SJSA1 (cell line): ENCODE measurements around the gene SH3BP5. TPM values are rescaled to one million over a fixed set of nuclear protein-coding genes. Genes with fewer than 3 reads are reported as not detected.
A peak's percentile ranks its signal among the peaks of the same experiment; 100 is the strongest.

Experiments used
- DNase-seq, 2 experiments: peaks; one replicate each; pipeline ENCODE4 v3.0.0-alpha.2; 2015 to 2020; ENCODE audit warnings: low spot score in 2 of 2, low read depth in 1 of 2
- H3K27ac ChIP-seq: fragments of 250-450 bp; sonication (Bioruptor Pico); 2 replicates; pipeline ENCODE4 v1.5.1; 2020; ENCODE audit warnings: mild to moderate bottlenecking, moderate library complexity
- H3K27me3 ChIP-seq: fragments of 250-450 bp; sonication (Bioruptor Pico); replicated peaks from 2 replicates; pipeline ENCODE4 v1.5.1; 2020; ENCODE audit warnings: mild to moderate bottlenecking, moderate library complexity
- H3K36me3 ChIP-seq: fragments of 250-450 bp; sonication (Bioruptor Pico); 2 replicates; pipeline ENCODE4 v1.5.1; 2020; ENCODE audit warnings: mild to moderate bottlenecking
- H3K4me1 ChIP-seq: fragments of 250-450 bp; sonication (Bioruptor Pico); replicated peaks from 2 replicates; pipeline ENCODE4 v1.6.1; 2021; ENCODE audit warnings: mild to moderate bottlenecking
- H3K4me3 ChIP-seq: fragments of 250-450 bp; sonication (Bioruptor Pico); 2 replicates; pipeline ENCODE4 v1.5.1; 2020; ENCODE audit warnings: mild to moderate bottlenecking
- H3K9me3 ChIP-seq: fragments of 250-450 bp; sonication (Bioruptor Pico); replicated peaks from 2 replicates; pipeline ENCODE4 v1.5.1; 2020; ENCODE audit warnings: mild to moderate bottlenecking
- total RNA-seq: library from RNA; depleted of rRNA; stranded (reverse); fragments of >200 nt; shearing (Covaris generic); gene quantifications from 2 replicates; pipeline ENCODE4 v1.2.3, GENCODE V29; 2014

The SH3BP5 gene
- total RNA-seq, 1 experiment from 2014 or later, result 7.6 TPM

DNA sequence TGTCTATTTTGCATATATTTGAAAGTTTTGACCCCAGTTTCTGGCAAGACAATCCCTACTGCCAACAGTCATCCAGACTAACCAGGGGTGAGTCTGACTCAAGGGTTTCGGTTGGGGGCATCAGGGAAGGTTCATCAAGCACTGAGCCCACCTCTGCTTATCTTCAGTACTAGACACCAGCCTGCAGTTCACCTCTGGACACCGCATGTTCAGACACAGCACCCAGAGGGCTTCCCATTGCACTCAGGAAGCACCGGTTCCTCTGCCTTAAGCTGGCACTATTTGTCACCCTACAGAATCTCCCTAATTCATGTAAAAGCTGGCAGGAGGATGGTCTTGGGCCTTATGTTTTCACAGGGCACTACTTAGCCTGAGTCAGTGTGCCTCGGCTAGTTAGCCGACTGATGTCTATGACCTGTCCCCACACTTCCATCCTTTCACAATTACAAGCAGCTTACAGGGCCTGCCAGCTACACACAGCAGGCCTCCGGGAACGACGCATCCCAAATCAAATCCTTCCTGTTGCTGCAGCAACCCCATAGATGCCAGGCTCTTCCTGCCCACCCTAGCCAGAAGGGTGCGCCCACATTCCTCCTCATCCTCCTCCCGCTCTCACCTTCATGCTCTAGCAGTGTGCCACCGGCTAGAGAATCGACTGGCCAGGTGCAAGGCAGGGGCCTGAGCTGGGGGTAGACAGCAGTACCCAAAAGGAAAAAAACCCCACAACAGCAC is 52.5 kb downstream of the SH3BP5 start:
- Histone ChIP-seq H3K9me3 (no peaks in the 10 kb centered on the region), H3K27ac (no peak overlapping the region), H3K27me3 (no peaks in the 10 kb centered on the region), H3K4me1 (peaks cover 5% of the 10 kb centered on the region; the same call in 1 of the 2 replicates), H3K4me3 (no peak overlapping the region), H3K36me3 (no peaks in the 10 kb centered on the region)
- DNase-seq, result no peak

DNA sequence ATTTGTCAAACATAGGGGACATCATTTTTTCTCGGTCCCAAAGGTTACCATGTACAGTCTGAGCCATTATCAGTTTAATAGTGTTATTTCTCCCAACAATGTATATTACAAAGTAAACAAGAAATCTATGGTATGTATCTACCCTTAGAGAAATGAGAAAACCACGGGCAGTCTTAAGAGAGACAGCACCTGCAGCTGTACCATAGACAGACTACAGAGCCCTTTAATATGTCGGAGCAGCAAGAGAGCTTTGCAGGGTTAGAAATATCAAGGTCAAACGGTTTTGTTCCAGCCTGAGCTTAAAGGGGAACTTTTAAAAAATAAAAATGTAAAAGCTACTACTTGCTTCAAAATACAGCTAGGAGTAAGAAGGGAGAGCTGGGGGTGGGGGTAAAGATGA is 53.2 kb downstream of the SH3BP5 start:
- H3K27me3 ChIP-seq, result no peaks in the 10 kb centered on the region
- H3K27ac ChIP-seq, result no peak overlapping the region
- no peak for DNase-seq
- no peaks in the 10 kb centered on the region for H3K4me1 ChIP-seq
- no peak overlapping the region for H3K4me3 ChIP-seq
- H3K36me3 ChIP-seq, result no peaks in the 10 kb centered on the region
- H3K9me3 ChIP-seq, result no peaks in the 10 kb centered on the region

DNA sequence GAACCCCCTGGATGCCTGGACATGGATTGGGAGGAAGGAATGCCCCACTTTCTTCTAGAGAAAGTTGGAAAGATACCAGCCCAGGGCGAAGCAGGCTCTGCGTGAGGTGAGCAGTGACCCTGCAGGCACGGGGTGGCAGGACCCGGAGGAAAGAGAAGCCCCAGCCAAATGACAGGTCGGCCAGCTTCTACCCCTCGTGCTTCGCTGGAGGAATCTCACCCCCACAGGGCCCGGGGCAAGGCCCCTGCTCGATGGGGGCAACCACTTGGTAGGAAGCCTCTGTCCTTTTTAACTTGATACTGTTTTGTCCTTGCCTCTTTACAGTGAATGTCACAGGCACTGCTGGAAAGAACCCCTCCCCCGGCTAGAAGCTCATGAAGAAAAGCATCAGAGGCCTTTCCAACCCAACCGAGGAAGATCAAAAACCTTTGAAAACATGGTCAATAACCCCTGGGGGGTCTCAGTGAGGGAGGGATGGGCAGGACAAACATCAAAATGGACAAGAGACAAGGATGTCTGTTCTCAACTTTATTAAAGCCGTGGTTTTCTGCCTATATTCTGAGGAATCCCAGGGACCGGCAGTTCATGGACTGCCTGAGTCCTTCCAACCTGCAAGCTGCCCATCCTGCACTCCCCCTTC is 54.4 kb downstream of the SH3BP5 start:
- Histone ChIP-seq H3K36me3 (no peaks in the 10 kb centered on the region), H3K27me3 (no peaks in the 10 kb centered on the region), H3K4me3 (no peak overlapping the region), H3K27ac (no peak overlapping the region), H3K4me1 (no peaks in the 10 kb centered on the region), H3K9me3 (no peaks in the 10 kb centered on the region)
- no peak for DNase-seq

DNA sequence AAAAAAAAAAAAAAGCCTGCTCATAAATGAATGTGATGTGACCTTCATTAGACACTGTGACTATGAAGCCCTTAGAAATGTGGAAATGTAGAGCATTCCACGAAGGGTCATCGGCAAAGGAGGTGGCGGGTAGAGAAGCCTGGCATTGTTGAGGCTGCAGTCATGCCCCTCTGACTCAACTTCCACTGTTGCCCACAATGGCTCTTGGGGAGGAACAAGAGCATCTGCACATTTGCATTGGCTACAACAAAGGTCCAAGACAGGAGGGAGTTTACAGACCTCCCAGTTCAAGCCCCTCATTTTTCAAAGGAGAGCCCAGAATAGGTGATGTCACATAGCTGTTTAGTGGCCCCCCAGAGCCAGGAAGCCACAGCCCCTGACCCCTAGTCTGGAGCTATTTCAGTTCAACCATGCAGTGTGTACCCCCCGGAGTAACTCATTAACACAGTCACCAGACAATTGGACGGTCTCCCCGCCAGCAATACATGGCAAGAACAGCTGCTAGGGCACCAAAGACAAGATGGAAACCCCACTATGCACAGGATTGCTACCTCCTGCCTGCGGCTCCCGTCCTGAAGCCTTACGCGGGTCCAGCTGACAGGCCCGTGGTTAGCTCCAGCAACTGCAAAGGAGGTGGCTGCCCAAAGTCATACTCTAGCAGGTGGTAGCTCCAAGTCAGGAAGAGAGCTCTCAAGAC is 56.2 kb downstream of the SH3BP5 start:
- Histone ChIP-seq H3K4me1 (no peaks in the 10 kb centered on the region), H3K27me3 (no peaks in the 10 kb centered on the region), H3K9me3 (no peaks in the 10 kb centered on the region), H3K27ac (no peak overlapping the region), H3K36me3 (no peaks in the 10 kb centered on the region), H3K4me3 (no peak overlapping the region)
- no peak for DNase-seq

DNA sequence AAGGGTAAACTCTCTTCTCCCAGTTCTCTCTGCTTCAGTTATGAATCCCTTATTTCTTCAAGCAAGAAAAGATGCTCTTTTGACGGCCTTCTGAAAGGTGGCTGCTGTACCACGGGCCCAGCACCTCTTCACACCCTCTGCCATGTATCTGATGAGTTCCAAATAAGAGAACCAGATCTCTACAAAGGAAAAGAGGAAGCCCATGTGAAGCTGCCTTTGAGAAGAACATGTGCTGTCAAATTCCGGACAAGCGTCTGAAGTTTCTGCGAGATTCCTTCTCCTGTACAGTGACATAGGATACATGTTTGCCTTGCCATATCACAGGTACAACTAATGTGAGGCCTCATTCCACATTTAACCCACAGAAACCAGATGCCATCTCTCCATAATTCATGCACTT is 59.2 kb downstream of the SH3BP5 start:
- Histone ChIP-seq H3K4me1 (peaks cover 22% of the 10 kb centered on the region), H3K4me3 (no peak overlapping the region), H3K27me3 (no peaks in the 10 kb centered on the region), H3K9me3 (no peaks in the 10 kb centered on the region), H3K27ac (no peak overlapping the region), H3K36me3 (peaks cover 4% of the 10 kb centered on the region; the same call in 1 of the 2 replicates)
- DNase-seq, result no peak

DNA sequence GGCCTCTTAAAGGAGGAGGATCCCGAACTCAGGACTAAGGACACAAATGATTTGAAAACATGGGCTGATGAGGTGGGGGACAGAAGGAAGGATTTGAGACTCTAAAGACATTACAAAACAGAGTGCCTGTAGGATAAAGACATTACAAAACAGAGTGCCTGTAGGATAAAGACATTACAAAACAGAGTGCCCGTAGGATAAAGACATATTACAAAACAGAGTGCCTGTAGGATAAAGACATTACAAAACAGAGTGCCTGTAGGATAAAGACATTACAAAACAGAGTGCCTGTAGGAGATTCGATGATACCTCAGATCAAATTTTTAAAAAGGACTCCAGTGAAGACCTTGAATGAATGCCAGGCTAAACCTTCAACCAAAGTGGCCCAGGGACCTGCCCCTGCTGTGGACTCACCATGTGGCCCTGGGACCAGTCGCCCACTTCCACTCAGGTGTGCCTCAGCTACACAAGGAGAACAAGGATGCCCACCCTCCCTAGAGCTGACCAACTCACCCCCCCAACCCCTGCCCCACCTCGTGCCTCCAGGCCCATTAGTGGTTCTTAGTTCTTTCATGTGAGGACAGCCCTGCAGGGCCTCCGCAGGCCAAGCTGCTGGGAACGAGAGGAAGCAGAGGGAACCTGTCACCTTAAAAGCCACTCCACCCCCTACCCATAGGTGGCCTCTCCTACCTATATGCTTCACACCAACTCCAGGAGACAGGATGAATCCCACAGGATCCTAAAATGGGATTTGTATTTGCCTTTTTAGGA is 59.8 kb downstream of the SH3BP5 start:
- Histone ChIP-seq H3K4me1 (peaks cover 28% of the 10 kb centered on the region), H3K9me3 (no peaks in the 10 kb centered on the region), H3K4me3 (no peak overlapping the region), H3K27me3 (no peaks in the 10 kb centered on the region), H3K27ac (no peak overlapping the region), H3K36me3 (peaks cover 4% of the 10 kb centered on the region; the same call in 1 of the 2 replicates)
- DNase-seq, result no peak

DNA sequence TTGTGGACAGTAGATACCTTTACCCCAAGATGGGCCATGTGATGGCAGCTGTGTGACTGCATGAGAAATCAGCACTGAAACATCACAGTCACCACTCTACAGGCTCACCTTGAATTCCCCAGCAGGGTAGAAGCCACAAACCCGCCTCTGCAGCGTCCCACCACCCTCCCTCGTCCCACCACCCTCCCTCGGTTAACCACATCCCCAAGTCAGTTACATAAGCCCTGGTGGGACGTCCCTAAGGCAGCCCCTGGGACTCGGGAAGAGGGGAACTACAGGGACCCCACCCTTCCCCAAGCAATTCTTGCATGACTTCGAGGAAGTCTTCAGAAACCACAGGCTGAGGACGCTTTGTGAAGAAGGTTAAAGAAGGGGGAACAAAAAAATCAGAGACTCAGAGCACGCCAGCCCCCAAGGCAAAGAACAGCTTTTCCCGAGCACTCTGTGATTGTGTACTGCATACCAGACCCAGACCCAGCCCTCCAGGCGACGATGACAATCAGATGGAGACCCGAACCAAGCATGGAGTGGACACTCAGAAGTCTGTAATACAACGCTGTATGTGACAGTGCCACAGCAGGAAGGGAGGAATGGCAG is 60.5 kb downstream of the SH3BP5 start:
- Histone ChIP-seq H3K4me3 (no peak overlapping the region), H3K4me1 (peaks cover 31% of the 10 kb centered on the region), H3K9me3 (no peaks in the 10 kb centered on the region), H3K27ac (no peak overlapping the region), H3K27me3 (no peaks in the 10 kb centered on the region), H3K36me3 (peaks cover 4% of the 10 kb centered on the region; the same call in 1 of the 2 replicates)
- DNase-seq, result peak in 1 of 2 experiments; percentile 16

DNA sequence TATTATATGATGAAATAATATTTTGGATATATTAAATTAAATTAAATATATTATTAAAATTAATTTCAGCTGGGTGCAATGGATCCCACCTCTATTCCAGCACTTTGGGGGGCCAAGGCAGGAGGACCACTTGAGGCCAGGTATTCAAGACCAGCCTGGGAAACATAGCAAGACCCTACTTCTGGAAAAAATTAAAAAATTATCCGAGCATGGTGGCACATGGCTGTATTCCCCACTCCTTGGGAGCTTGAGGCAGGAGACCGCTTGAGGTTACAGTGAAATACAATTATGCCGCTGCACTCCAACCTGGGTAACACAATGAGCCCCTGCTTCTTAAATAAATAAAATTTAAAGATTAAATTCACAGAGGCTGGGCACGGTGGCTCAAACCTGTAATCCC is 61.4 kb downstream of the SH3BP5 start:
- Histone ChIP-seq H3K36me3 (peaks cover 4% of the 10 kb centered on the region; the same call in 1 of the 2 replicates), H3K9me3 (no peaks in the 10 kb centered on the region), H3K4me1 (peaks cover 31% of the 10 kb centered on the region), H3K27ac (no peak overlapping the region), H3K4me3 (no peak overlapping the region), H3K27me3 (no peaks in the 10 kb centered on the region)
- DNase-seq, result peak in 1 of 2 experiments; percentile 3

DNA sequence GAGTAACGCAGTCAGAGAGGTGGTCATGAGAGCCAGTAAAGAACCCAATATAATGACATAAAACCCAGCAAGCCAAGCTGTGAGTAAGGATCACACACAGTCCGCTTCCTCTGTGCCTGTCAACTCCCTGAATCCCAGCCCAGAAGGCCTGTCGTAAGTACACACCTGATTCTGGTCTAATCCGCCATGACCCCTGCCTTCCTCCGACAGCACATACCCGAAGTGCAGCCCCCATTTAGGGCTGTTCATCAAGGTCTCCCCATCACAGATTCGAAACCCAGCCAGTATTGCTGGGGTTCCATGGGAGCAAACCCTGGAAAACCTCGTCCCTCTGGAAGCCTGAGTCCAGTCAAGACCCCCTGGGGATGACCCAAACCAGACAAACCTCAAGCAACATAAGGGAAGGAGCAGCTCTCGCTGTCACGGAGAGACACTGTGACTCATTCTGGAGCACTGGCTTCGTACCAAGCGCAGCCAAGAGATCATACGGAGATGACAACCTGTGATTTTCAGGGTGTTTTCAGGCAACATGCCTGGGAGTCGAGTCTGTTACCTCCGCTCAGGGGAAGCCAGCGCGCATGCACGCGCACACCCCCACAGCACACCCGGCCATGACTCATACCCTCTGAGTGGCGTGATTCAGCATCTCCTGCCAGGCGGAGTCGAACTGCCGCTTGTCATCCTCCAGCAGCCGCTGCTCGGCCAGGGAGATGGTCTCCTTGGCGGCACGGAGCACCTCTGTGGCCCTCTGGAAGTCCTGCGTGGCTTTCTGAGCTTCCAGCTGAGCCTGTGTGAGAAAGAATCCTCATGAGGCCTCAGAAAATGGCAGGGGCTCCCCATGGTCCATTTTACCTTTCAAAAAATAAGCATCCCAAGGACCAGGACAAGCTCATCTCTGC is 63.0 kb downstream of the SH3BP5 start:
- Histone ChIP-seq H3K4me1 (peaks cover 31% of the 10 kb centered on the region), H3K27me3 (no peaks in the 10 kb centered on the region), H3K27ac (peak overlapping the region; percentile 81), H3K36me3 (peaks cover 4% of the 10 kb centered on the region; the same call in 1 of the 2 replicates), H3K9me3 (no peaks in the 10 kb centered on the region), H3K4me3 (no peak overlapping the region)
- DNase-seq, result peak; percentile 83 to 94

DNA sequence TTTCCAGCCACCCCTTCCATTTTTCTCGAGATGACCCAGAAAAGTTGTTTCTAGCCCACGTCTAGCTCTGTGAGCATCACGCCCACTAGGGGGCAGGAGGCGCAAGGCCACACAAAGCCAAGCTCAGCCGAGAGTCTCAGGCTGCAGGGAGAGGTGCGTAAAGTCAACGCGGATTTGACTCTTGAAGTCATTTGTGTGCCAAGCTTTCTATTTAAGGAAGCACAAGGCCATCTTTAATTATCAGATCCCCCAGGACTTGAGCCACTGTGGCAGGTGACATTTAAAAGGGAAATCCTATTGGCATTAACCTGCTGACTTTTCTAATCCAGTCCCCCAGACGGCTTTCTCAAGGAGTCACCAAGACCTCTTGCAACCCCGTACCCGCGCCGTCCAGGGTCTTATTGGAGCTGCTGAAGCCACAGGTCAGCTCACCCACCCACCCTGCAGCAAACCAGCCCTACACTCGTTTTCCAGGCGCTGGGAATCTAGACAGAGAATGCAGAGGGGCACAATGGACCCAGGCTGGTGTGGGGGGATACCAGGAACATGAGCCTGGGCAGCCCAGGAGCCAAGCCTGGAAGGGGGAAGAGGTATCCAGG is 64.3 kb downstream of the SH3BP5 start:
- H3K4me1 ChIP-seq, result peaks cover 31% of the 10 kb centered on the region
- H3K4me3 ChIP-seq, result no peak overlapping the region
- peaks cover 4% of the 10 kb centered on the region; the same call in 1 of the 2 replicates for H3K36me3 ChIP-seq
- H3K27ac ChIP-seq, result no peak overlapping the region
- DNase-seq, result peak; percentile 75
- no peaks in the 10 kb centered on the region for H3K9me3 ChIP-seq
- no peaks in the 10 kb centered on the region for H3K27me3 ChIP-seq

DNA sequence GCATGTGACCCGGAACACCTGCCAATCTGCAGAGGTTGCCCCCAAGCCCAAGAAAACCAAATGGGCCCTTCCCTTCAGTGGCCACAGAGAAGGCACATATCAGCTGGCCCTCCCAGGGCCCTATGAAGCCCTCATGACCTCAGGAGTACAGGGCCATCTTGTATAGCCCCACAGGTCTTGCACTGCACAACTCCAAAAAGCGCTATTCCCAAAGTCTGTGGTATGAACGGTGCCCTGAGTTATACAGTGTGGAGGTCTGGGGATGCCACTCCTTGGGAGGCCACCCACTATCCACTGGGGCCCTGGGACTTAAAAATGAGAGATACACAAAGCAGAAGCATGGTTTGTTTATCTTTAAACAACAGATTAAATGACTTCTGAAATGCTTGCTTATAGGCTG is 64.9 kb downstream of the SH3BP5 start:
- Histone ChIP-seq H3K4me3 (no peak overlapping the region), H3K4me1 (peaks cover 31% of the 10 kb centered on the region), H3K27ac (no peak overlapping the region), H3K9me3 (no peaks in the 10 kb centered on the region), H3K36me3 (peaks cover 4% of the 10 kb centered on the region; the same call in 1 of the 2 replicates), H3K27me3 (no peaks in the 10 kb centered on the region)
- no peak for DNase-seq
